Lower leg skin (tissue), 3 donors: ENCODE data around the gene MYO10.

Experiments
- POLR2A ChIP-seq, 2 donors: fragments of 450-650 bp; IDR thresholded peaks; one replicate each; pipeline ENCODE4 v1.6.1; 2016 to 2017; ENCODE audit warnings: antibody characterized with exemption in 2 of 2, mild to moderate bottlenecking in 1 of 2, moderate library complexity in 1 of 2
- TF ChIP-seq, protein P1 (sequence below), 3 donors: fragments of 450-650 bp; IDR thresholded peaks; one replicate each; pipeline ENCODE4 v1.5.1; 2016; ENCODE audit warnings: antibody characterized with exemption in 3 of 3, mild to moderate bottlenecking in 3 of 3, moderate library complexity in 2 of 3

DNA sequence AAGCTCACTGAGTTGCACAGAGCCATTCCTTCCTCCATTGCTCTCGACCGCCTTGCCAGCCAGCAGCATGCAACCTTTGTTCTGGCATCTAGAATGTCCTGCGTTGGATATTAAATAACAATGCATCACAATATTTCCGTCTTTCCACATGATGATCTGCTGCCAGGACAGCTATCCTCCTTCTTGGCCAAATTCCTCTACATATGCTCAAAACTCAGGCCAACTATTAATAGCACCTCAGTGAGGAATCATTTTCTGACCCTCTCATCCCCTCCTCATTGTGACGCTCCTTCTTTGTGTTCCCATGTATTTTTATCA, 128.6 kb downstream of the MYO10 start:
- TF ChIP-seq POLR2A (IDR thresholded peaks at IDR 0.05), result no peak
- TF ChIP-seq, protein P1, sequence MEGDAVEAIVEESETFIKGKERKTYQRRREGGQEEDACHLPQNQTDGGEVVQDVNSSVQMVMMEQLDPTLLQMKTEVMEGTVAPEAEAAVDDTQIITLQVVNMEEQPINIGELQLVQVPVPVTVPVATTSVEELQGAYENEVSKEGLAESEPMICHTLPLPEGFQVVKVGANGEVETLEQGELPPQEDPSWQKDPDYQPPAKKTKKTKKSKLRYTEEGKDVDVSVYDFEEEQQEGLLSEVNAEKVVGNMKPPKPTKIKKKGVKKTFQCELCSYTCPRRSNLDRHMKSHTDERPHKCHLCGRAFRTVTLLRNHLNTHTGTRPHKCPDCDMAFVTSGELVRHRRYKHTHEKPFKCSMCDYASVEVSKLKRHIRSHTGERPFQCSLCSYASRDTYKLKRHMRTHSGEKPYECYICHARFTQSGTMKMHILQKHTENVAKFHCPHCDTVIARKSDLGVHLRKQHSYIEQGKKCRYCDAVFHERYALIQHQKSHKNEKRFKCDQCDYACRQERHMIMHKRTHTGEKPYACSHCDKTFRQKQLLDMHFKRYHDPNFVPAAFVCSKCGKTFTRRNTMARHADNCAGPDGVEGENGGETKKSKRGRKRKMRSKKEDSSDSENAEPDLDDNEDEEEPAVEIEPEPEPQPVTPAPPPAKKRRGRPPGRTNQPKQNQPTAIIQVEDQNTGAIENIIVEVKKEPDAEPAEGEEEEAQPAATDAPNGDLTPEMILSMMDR (IDR thresholded peaks at IDR 0.05), result no peak
